ENCODE measurements around the gene TREM1.

TREM1 gene

GRCh38 chr6:41321183-41321582 lies 34.7 kb upstream of the TREM1 start:
- TF ChIP-seq MYC (IDR thresholded peaks at IDR 0.05; ENCODE audit: low read depth, low read length) (no peak), MAX (IDR thresholded peaks at IDR 0.05; ENCODE audit: low read depth, low read length) (no peak), POLR2A (IDR thresholded peaks at IDR 0.05; ENCODE audit: extremely low read depth, insufficient read length) (no peak)
- no peak for DNase-seq (ENCODE audit: low read depth)
- H3K4me3 ChIP-seq (ENCODE audit: low read depth, low read length) = no peak overlapping the region

- TF ChIP-seq POLR2A (IDR thresholded peaks at IDR 0.05; ENCODE audit: extremely low read depth, insufficient read length) (no peak), MAX (IDR thresholded peaks at IDR 0.05; ENCODE audit: low read depth, low read length) (peak; percentile 79), CTCF (IDR thresholded peaks at IDR 0.05; ENCODE audit: low read depth, low read length) (peak; percentile 99), MYC (IDR thresholded peaks at IDR 0.05; ENCODE audit: low read depth, low read length) (peak; percentile 64)
- H3K4me3 ChIP-seq (ENCODE audit: low read depth, low read length) = no peak overlapping the region
- peak; percentile 90 for DNase-seq (ENCODE audit: low read depth)
Measured at GRCh38 chr6:41318654-41319565, 32.4 kb upstream of the TREM1 start.

- TF ChIP-seq MYC (IDR thresholded peaks at IDR 0.05; ENCODE audit: low read depth, low read length) (no peak), MAX (IDR thresholded peaks at IDR 0.05; ENCODE audit: low read depth, low read length) (no peak), CTCF (IDR thresholded peaks at IDR 0.05; ENCODE audit: low read depth, low read length) (no peak), POLR2A (IDR thresholded peaks at IDR 0.05; ENCODE audit: extremely low read depth, insufficient read length) (no peak)
- DNase-seq (ENCODE audit: low read depth) = no peak
- no peak overlapping the region for H3K4me3 ChIP-seq (ENCODE audit: low read depth, low read length)
Measured at GRCh38 chr6:41318261-41318653, 31.8 kb upstream of the TREM1 start.

GRCh38 chr6:41315943-41316620 lies 29.6 kb upstream of the TREM1 start:
- TF ChIP-seq CTCF (IDR thresholded peaks at IDR 0.05; ENCODE audit: low read depth, low read length) (no peak), MAX (IDR thresholded peaks at IDR 0.05; ENCODE audit: low read depth, low read length) (no peak), POLR2A (IDR thresholded peaks at IDR 0.05; ENCODE audit: extremely low read depth, insufficient read length) (no peak), MYC (IDR thresholded peaks at IDR 0.05; ENCODE audit: low read depth, low read length) (no peak)
- no peak for DNase-seq (ENCODE audit: low read depth)
- no peak overlapping the region for H3K4me3 ChIP-seq (ENCODE audit: low read depth, low read length)

GRCh38 chr6:41315203-41315602 lies 28.7 kb upstream of the TREM1 start:
- DNase-seq (ENCODE audit: low read depth) = no peak
- TF ChIP-seq MAX (IDR thresholded peaks at IDR 0.05; ENCODE audit: low read depth, low read length) = no peak
- TF ChIP-seq CTCF (IDR thresholded peaks at IDR 0.05; ENCODE audit: low read depth, low read length) = no peak
- no peak for TF ChIP-seq POLR2A (IDR thresholded peaks at IDR 0.05; ENCODE audit: extremely low read depth, insufficient read length)
- no peak for TF ChIP-seq MYC (IDR thresholded peaks at IDR 0.05; ENCODE audit: low read depth, low read length)
- H3K4me3 ChIP-seq (ENCODE audit: low read depth, low read length) = no peak overlapping the region
